Islet precursor cell (in vitro differentiated cells): ENCODE data around the gene SDSL.

Experiments
- DNase-seq: peaks from one replicate; pipeline ENCODE4 v3.0.0-alpha.2; 2018

The SDSL gene

GRCh38 chr12:113422030-113422885 lies at the start of gene SDSL:
SDSL (plus strand) TSS chr12:113422380; CDS start chr12:113427983, 5,603 bp downstream.
- DNase-seq: peak; percentile 98

GRCh38 chr12:113373440-113373839 lies 48.7 kb upstream of the SDSL start:
- no peak for DNase-seq

- no peak for DNase-seq
These were observed 48.2 kb upstream of the SDSL start for GRCh38 chr12:113373969-113374368.

GRCh38 chr12:113374823-113375428 lies 47.3 kb upstream of the SDSL start:
- no peak for DNase-seq

GRCh38 chr12:113378291-113378690 lies 43.9 kb upstream of the SDSL start:
- DNase-seq: no peak

GRCh38 chr12:113381220-113381619 lies 41.0 kb upstream of the SDSL start:
- DNase-seq: no peak

GRCh38 chr12:113382206-113382605 lies 40.0 kb upstream of the SDSL start:
- DNase-seq: no peak

- no peak for DNase-seq
These were observed 37.4 kb upstream of the SDSL start for GRCh38 chr12:113384778-113385177.

- no peak for DNase-seq
These were observed 36.8 kb upstream of the SDSL start for GRCh38 chr12:113385282-113385882.

GRCh38 chr12:113386866-113387566 lies 35.2 kb upstream of the SDSL start:
- DNase-seq: no peak

- DNase-seq: no peak
These were observed 34.5 kb upstream of the SDSL start for GRCh38 chr12:113387631-113388030.

- DNase-seq: no peak
These were observed 33.8 kb upstream of the SDSL start for GRCh38 chr12:113388351-113388750.

- DNase-seq: no peak
These were observed 31.8 kb upstream of the SDSL start for GRCh38 chr12:113390064-113391043.

- no peak for DNase-seq
These were observed 31.0 kb upstream of the SDSL start for GRCh38 chr12:113391145-113391544.

- no peak for DNase-seq
These were observed 30.4 kb upstream of the SDSL start for GRCh38 chr12:113391650-113392337.

GRCh38 chr12:113392520-113392919 lies 29.7 kb upstream of the SDSL start:
- DNase-seq: no peak

- peak; percentile 93 for DNase-seq
These were observed 29.1 kb upstream of the SDSL start for GRCh38 chr12:113392988-113393579.

GRCh38 chr12:113393749-113394148 lies 28.4 kb upstream of the SDSL start:
- DNase-seq: no peak

- no peak for DNase-seq
These were observed 27.1 kb upstream of the SDSL start for GRCh38 chr12:113395119-113395518.

GRCh38 chr12:113396200-113396599 lies 26.0 kb upstream of the SDSL start:
- no peak for DNase-seq
